KMS-11 (cell line): ENCODE measurements around the gene LHFPL2.

Experiments
- H2AFZ ChIP-seq: fragments of 200-600 bp; sonication (generic); 2 replicates; pipeline ENCODE4 v1.6.1; 2016; ENCODE audit warnings: antibody characterized with exemption, mixed run types, low read depth
- H3K27ac ChIP-seq: fragments of 200-600 bp; sonication (generic); 2 replicates; pipeline ENCODE4 v1.6.1; 2016; ENCODE audit warnings: mild to moderate bottlenecking, mixed run types
- H3K27me3 ChIP-seq: fragments of 200-600 bp; sonication (generic); 2 replicates; pipeline ENCODE4 v1.6.1; 2017; ENCODE audit warnings: mild to moderate bottlenecking, low read depth, mixed run types, moderate library complexity; ENCODE audit not compliant: insufficient read depth
- H3K36me3 ChIP-seq: fragments of 200-600 bp; sonication (generic); 2 replicates; pipeline ENCODE4 v1.6.1; 2017; ENCODE audit warnings: mild to moderate bottlenecking, mixed run types; ENCODE audit not compliant: insufficient read depth
- H3K4me1 ChIP-seq: fragments of 200-600 bp; sonication (generic); 2 replicates; pipeline ENCODE4 v1.6.1; 2016; ENCODE audit warnings: mild to moderate bottlenecking, low read depth, mixed run types; ENCODE audit not compliant: poor library complexity, severe bottlenecking
- H3K4me2 ChIP-seq: fragments of 200-600 bp; sonication (generic); 2 replicates; pipeline ENCODE4 v1.7.0; 2016; ENCODE audit warnings: mild to moderate bottlenecking, mixed run types
- H3K4me3 ChIP-seq: fragments of 200-600 bp; sonication (generic); IDR thresholded peaks from 2 replicates; pipeline ENCODE4 v1.6.1; 2017; ENCODE audit warnings: low read depth, low read length, mixed read lengths; ENCODE audit not compliant: insufficient read depth
- H3K79me2 ChIP-seq: fragments of 200-600 bp; sonication (generic); 2 replicates; pipeline ENCODE4 v1.6.1; 2016; ENCODE audit warnings: low read depth, mixed run types; ENCODE audit not compliant: insufficient read depth
- H3K9ac ChIP-seq: fragments of 200-600 bp; sonication (generic); 2 replicates; pipeline ENCODE4 v1.6.1; 2016; ENCODE audit warnings: mild to moderate bottlenecking, mixed run types
- H4K20me1 ChIP-seq: fragments of 200-600 bp; sonication (generic); 2 replicates; pipeline ENCODE4 v1.6.1; 2016; ENCODE audit warnings: mild to moderate bottlenecking, mixed run types; ENCODE audit not compliant: insufficient read depth
- CTCF ChIP-seq: fragments of 200-600 bp; sonication (generic); conservative IDR thresholded peaks from 2 replicates; pipeline ENCODE4 v1.6.1; 2017; ENCODE audit warnings: low read depth, mild to moderate bottlenecking, antibody characterized with exemption, low read length, moderate library complexity, mixed read lengths

The LHFPL2 gene

GRCh38 chr5:78618303-78618702 lies 30.3 kb downstream of the LHFPL2 start:
- H2AFZ ChIP-seq, result no peak overlapping the region
- no peaks in the 10 kb centered on the region for H3K4me1 ChIP-seq
- no peak overlapping the region for H3K4me2 ChIP-seq
- no peak overlapping the region for H3K9ac ChIP-seq
- no peak for TF ChIP-seq CTCF
- no peaks in the 10 kb centered on the region; the same call in 1 of the 2 replicates for H3K36me3 ChIP-seq
- H4K20me1 ChIP-seq, result no peaks in the 10 kb centered on the region
- no peak overlapping the region for H3K27ac ChIP-seq
- no peaks in the 10 kb centered on the region for H3K79me2 ChIP-seq
- no peaks in the 10 kb centered on the region for H3K27me3 ChIP-seq
- H3K4me3 ChIP-seq, result no peak overlapping the region

GRCh38 chr5:78615697-78616096 lies 32.9 kb downstream of the LHFPL2 start:
- H3K4me2 ChIP-seq, result no peak overlapping the region
- TF ChIP-seq CTCF, result no peak
- no peaks in the 10 kb centered on the region; the same call in 1 of the 2 replicates for H3K36me3 ChIP-seq
- H3K4me3 ChIP-seq, result no peak overlapping the region
- no peaks in the 10 kb centered on the region for H3K4me1 ChIP-seq
- H2AFZ ChIP-seq, result no peak overlapping the region
- H3K79me2 ChIP-seq, result no peaks in the 10 kb centered on the region
- H3K9ac ChIP-seq, result no peak overlapping the region
- no peaks in the 10 kb centered on the region for H4K20me1 ChIP-seq
- H3K27ac ChIP-seq, result no peak overlapping the region
- H3K27me3 ChIP-seq, result no peaks in the 10 kb centered on the region

DNA sequence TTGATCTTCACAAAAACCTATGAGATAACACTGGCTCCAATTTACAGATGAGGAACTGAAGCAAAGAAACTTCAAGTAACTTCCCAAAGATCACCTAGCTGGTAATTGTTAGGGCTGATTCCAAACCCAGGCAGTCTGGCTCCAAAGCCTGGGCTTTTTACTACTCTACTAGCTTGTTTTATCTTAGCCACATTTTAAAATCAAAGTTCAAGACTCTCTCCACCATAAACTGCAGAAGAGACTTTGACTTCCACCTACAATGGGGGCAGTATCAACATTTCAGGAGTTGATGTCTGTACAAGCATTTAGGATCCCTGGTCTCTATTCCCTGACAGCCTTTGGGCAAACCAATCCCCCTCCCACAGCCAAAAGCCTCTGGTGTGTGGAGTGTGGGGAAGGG lies 33.8 kb downstream of the LHFPL2 start:
- Histone ChIP-seq H3K27ac (no peak overlapping the region), H3K27me3 (no peaks in the 10 kb centered on the region), H3K4me3 (no peak overlapping the region), H2AFZ (no peak overlapping the region), H3K36me3 (no peaks in the 10 kb centered on the region), H3K79me2 (no peaks in the 10 kb centered on the region), H3K4me2 (no peak overlapping the region), H3K4me1 (no peaks in the 10 kb centered on the region), H4K20me1 (no peaks in the 10 kb centered on the region), H3K9ac (no peak overlapping the region)
- TF ChIP-seq CTCF, result no peak

GRCh38 chr5:78613756-78614155 lies 34.8 kb downstream of the LHFPL2 start:
- no peak overlapping the region for H3K27ac ChIP-seq
- H3K9ac ChIP-seq, result no peak overlapping the region
- no peaks in the 10 kb centered on the region for H3K36me3 ChIP-seq
- H3K4me1 ChIP-seq, result no peaks in the 10 kb centered on the region
- no peak overlapping the region for H2AFZ ChIP-seq
- no peak for TF ChIP-seq CTCF
- no peak overlapping the region for H3K4me3 ChIP-seq
- H3K4me2 ChIP-seq, result no peak overlapping the region
- no peaks in the 10 kb centered on the region for H4K20me1 ChIP-seq
- no peaks in the 10 kb centered on the region for H3K27me3 ChIP-seq
- H3K79me2 ChIP-seq, result no peaks in the 10 kb centered on the region

DNA sequence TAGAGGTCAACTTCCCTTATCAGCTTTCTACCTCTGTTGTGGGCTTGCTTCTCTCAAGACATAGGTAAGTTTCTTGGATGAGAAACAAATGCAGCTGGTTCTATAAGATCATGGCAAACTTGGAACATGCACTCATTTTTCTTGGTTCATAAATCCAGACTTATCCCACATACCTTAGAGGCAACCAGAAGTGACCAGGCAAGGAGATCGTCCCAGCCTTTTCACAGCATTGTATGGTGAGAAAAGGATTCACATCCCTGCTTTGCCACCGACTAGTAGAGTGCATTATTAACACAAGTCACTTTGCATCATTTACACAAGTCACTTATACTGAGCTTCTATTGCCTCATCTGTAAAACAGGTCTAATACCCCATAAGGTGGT lies 35.4 kb downstream of the LHFPL2 start:
- no peaks in the 10 kb centered on the region for H3K79me2 ChIP-seq
- no peak overlapping the region for H3K4me3 ChIP-seq
- H3K9ac ChIP-seq, result no peak overlapping the region
- H4K20me1 ChIP-seq, result no peaks in the 10 kb centered on the region
- TF ChIP-seq CTCF, result no peak
- H3K4me2 ChIP-seq, result no peak overlapping the region
- H3K4me1 ChIP-seq, result no peaks in the 10 kb centered on the region
- H2AFZ ChIP-seq, result no peak overlapping the region
- no peaks in the 10 kb centered on the region for H3K36me3 ChIP-seq
- H3K27ac ChIP-seq, result no peak overlapping the region
- H3K27me3 ChIP-seq, result no peaks in the 10 kb centered on the region
